Immature natural killer cell (primary cell): ENCODE measurements around the gene PIK3R1. TPM values are rescaled to one million over a fixed set of nuclear protein-coding genes. Genes with fewer than 3 reads are reported as not detected.

Experiments
- DNase-seq, 3 donors: peaks; one replicate each; pipeline ENCODE4 v3.0.0; 2022; ENCODE audit warnings: mixed read lengths in 1 of 3
- H3K27ac Mint-ChIP-seq, 6 donors: one replicate each; pipeline ENCODE4 v1.8.0; 2020; ENCODE audit warnings: mixed read lengths in 6 of 6, mild to moderate bottlenecking in 5 of 6, inconsistent platforms in 4 of 6, moderate library complexity in 3 of 6
- H3K27me3 Mint-ChIP-seq, 3 donors: one replicate each; pipeline ENCODE4 v1.8.0; 2020 to 2021; ENCODE audit warnings: low read depth in 3 of 3, mild to moderate bottlenecking in 3 of 3, mixed read lengths in 3 of 3, moderate library complexity in 3 of 3, inconsistent platforms in 1 of 3
- H3K36me3 Mint-ChIP-seq, 3 donors: one replicate each; pipeline ENCODE4 v1.8.0; 2020; ENCODE audit warnings: mixed read lengths in 3 of 3, inconsistent platforms in 2 of 3, mild to moderate bottlenecking in 2 of 3
- H3K4me1 Mint-ChIP-seq, 2 donors: one replicate each; pipeline ENCODE4 v1.8.0; 2020; ENCODE audit warnings: inconsistent platforms in 2 of 2, mild to moderate bottlenecking in 2 of 2, mixed read lengths in 2 of 2, moderate library complexity in 1 of 2
- H3K4me3 Mint-ChIP-seq, 5 donors: one replicate each; pipeline ENCODE4 v1.8.0; 2020; ENCODE audit warnings: mild to moderate bottlenecking in 5 of 5, mixed read lengths in 5 of 5, inconsistent platforms in 3 of 5, moderate library complexity in 3 of 5
- H3K9me3 Mint-ChIP-seq, 6 donors: one replicate each; pipeline ENCODE4 v1.8.0; 2020; ENCODE audit warnings: mild to moderate bottlenecking in 6 of 6, mixed read lengths in 6 of 6, inconsistent platforms in 4 of 6, moderate library complexity in 3 of 6
- polyA plus RNA-seq, 3 donors: library from polyadenylated mRNA; unstranded; fragments of 300-500 nt; fragmentation: Illumina TruSeq; gene quantifications; one replicate each; pipeline ENCODE4 v1.2.3, GENCODE V29; 2021

Gene PIK3R1
- polyA plus RNA-seq, 3 donors from 2014 or later, result 62.7 to 80.0 (median 66.8) TPM

GRCh38 chr5:68214482-68215207, 911 bp upstream of the PIK3R1 start:
- H3K27ac Mint-ChIP-seq, result peak overlapping the region; percentile 84 to 95 (median 93)
- H3K27me3 Mint-ChIP-seq, result peaks cover 0 to 10% (median 5%) of the 10 kb centered on the region in 3 donors

GRCh38 chr5:68215898-68216244, 315 bp downstream of the PIK3R1 start:
- H3K27me3 Mint-ChIP-seq, result peaks cover 0 to 10% (median 3%) of the 10 kb centered on the region in 3 donors
- H3K27ac Mint-ChIP-seq, result peak overlapping the region in 4 of 6 donors; percentile 69 to 95 (median 89)
- H3K9me3 Mint-ChIP-seq, result no peaks in the 10 kb centered on the region
- no peak for DNase-seq
- peaks cover 0 to 7% (median 4%) of the 10 kb centered on the region in 3 donors for H3K36me3 Mint-ChIP-seq
- H3K4me1 Mint-ChIP-seq, result peaks cover 48 to 55% of the 10 kb centered on the region in 2 donors
- H3K4me3 Mint-ChIP-seq, result peak overlapping the region; percentile 87 to 94 (median 92)

More at GRCh38 chr5:68214482-68215207, 911 bp upstream of the PIK3R1 start:
- no peaks in the 10 kb centered on the region for H3K9me3 Mint-ChIP-seq
- peaks cover 40 to 42% of the 10 kb centered on the region in 2 donors for H3K4me1 Mint-ChIP-seq
- peaks cover 0 to 7% (median 4%) of the 10 kb centered on the region in 3 donors for H3K36me3 Mint-ChIP-seq
- H3K4me3 Mint-ChIP-seq, result peak overlapping the region; percentile 86 to 94 (median 90)
- no peak for DNase-seq

- Mint-ChIP-seq H3K36me3 (peaks cover 0 to 3% (median 0%) of the 10 kb centered on the region in 3 donors), H3K4me1 (peaks cover 53 to 58% of the 10 kb centered on the region in 2 donors), H3K4me3 (peak overlapping the region; percentile 87 to 94 (median 92)), H3K27me3 (peaks cover 0 to 10% (median 3%) of the 10 kb centered on the region in 3 donors), H3K9me3 (no peaks in the 10 kb centered on the region), H3K27ac (peak overlapping the region; percentile 83 to 94 (median 88))
- peak; percentile 69 to 71 (median 70) for DNase-seq
Observed at GRCh38 chr5:68216245-68217046, 890 bp downstream of the PIK3R1 start.

GRCh38 chr5:68217047-68217355, 1.4 kb downstream of the PIK3R1 start:
- Mint-ChIP-seq H3K27me3 (peaks cover under 1 to 10% (median 3%) of the 10 kb centered on the region in 3 donors), H3K27ac (peak overlapping the region; percentile 83 to 94 (median 88)), H3K9me3 (no peaks in the 10 kb centered on the region), H3K4me1 (peaks cover 58 to 64% of the 10 kb centered on the region in 2 donors), H3K4me3 (peak overlapping the region; percentile 87 to 94 (median 92)), H3K36me3 (no peaks in the 10 kb centered on the region)
- no peak for DNase-seq

GRCh38 chr5:68217528-68217927, 2.0 kb downstream of the PIK3R1 start:
- no peak for DNase-seq
- Mint-ChIP-seq H3K27ac (peak overlapping the region; percentile 83 to 94 (median 88)), H3K9me3 (peaks cover 0 to 2% (median 0%) of the 10 kb centered on the region in 6 donors), H3K4me3 (peak overlapping the region; percentile 87 to 94 (median 92)), H3K36me3 (no peaks in the 10 kb centered on the region), H3K4me1 (peaks cover 63 to 69% of the 10 kb centered on the region in 2 donors), H3K27me3 (peaks cover 3 to 10% (median 3%) of the 10 kb centered on the region in 3 donors)

GRCh38 chr5:68219161-68219816, 3.7 kb downstream of the PIK3R1 start:
- peak overlapping the region; percentile 58 to 94 (median 90) for H3K4me3 Mint-ChIP-seq
- H3K36me3 Mint-ChIP-seq, result no peaks in the 10 kb centered on the region
- peaks cover 0 to 2% (median 0%) of the 10 kb centered on the region in 6 donors for H3K9me3 Mint-ChIP-seq
- DNase-seq, result no peak
- H3K27ac Mint-ChIP-seq, result peak overlapping the region in 4 of 6 donors; percentile 19 to 59 (median 34)
- peaks cover 75 to 80% of the 10 kb centered on the region in 2 donors for H3K4me1 Mint-ChIP-seq
- H3K27me3 Mint-ChIP-seq, result peaks cover 3 to 7% (median 3%) of the 10 kb centered on the region in 3 donors

- Mint-ChIP-seq H3K4me3 (peak overlapping the region in 3 of 5 donors; percentile 8 to 53 (median 52)), H3K9me3 (peaks cover 0 to 2% (median 0%) of the 10 kb centered on the region in 6 donors), H3K27ac (peak overlapping the region in 2 of 6 donors; percentile 14 to 54), H3K27me3 (peaks cover under 1 to 3% (median 1%) of the 10 kb centered on the region in 3 donors), H3K36me3 (no peaks in the 10 kb centered on the region), H3K4me1 (peaks cover 81 to 86% of the 10 kb centered on the region in 2 donors)
- DNase-seq, result no peak
Observed at GRCh38 chr5:68220260-68220659, 4.7 kb downstream of the PIK3R1 start.

GRCh38 chr5:68220914-68221313, 5.4 kb downstream of the PIK3R1 start:
- Mint-ChIP-seq H3K27me3 (peaks cover 0 to 3% (median 2%) of the 10 kb centered on the region in 3 donors), H3K4me3 (no peak overlapping the region), H3K27ac (no peak overlapping the region), H3K4me1 (peaks cover 88 to 93% of the 10 kb centered on the region in 2 donors), H3K9me3 (peaks cover 0 to 2% (median 0%) of the 10 kb centered on the region in 6 donors), H3K36me3 (no peaks in the 10 kb centered on the region)
- DNase-seq, result no peak

- H3K4me3 Mint-ChIP-seq, result no peak overlapping the region
- H3K36me3 Mint-ChIP-seq, result peaks cover 0 to 2% (median 2%) of the 10 kb centered on the region in 3 donors
- peaks cover 0 to 3% (median 2%) of the 10 kb centered on the region in 3 donors for H3K27me3 Mint-ChIP-seq
- H3K4me1 Mint-ChIP-seq, result peaks cover 92 to 98% of the 10 kb centered on the region in 2 donors
- H3K9me3 Mint-ChIP-seq, result peaks cover 0 to 2% (median 0%) of the 10 kb centered on the region in 6 donors
- DNase-seq, result no peak
- H3K27ac Mint-ChIP-seq, result no peak overlapping the region
Observed at GRCh38 chr5:68221488-68221887, 5.9 kb downstream of the PIK3R1 start.

GRCh38 chr5:68222310-68222709, 6.8 kb downstream of the PIK3R1 start:
- Mint-ChIP-seq H3K27me3 (peaks cover 0 to 3% (median 2%) of the 10 kb centered on the region in 3 donors), H3K4me3 (peak overlapping the region in 4 of 5 donors; percentile 8 to 33 (median 15)), H3K4me1 (peaks cover 92 to 98% of the 10 kb centered on the region in 2 donors), H3K27ac (peak overlapping the region in 3 of 6 donors; percentile 24 to 71 (median 63)), H3K36me3 (peaks cover 0 to 9% (median 5%) of the 10 kb centered on the region in 3 donors), H3K9me3 (peaks cover 0 to 2% (median 0%) of the 10 kb centered on the region in 6 donors)
- DNase-seq, result no peak

- peak overlapping the region in 4 of 6 donors; percentile 45 to 71 (median 58) for H3K27ac Mint-ChIP-seq
- H3K4me3 Mint-ChIP-seq, result peak overlapping the region in 3 of 5 donors; percentile 22 to 26 (median 25)
- peaks cover 0 to 11% (median 5%) of the 10 kb centered on the region in 3 donors for H3K36me3 Mint-ChIP-seq
- peaks cover 0 to 3% (median 2%) of the 10 kb centered on the region in 3 donors for H3K27me3 Mint-ChIP-seq
- H3K9me3 Mint-ChIP-seq, result peaks cover 0 to 2% (median 0%) of the 10 kb centered on the region in 6 donors
- DNase-seq, result no peak
- H3K4me1 Mint-ChIP-seq, result peaks cover 92 to 98% of the 10 kb centered on the region in 2 donors
Observed at GRCh38 chr5:68222824-68223354, 7.3 kb downstream of the PIK3R1 start.

- Mint-ChIP-seq H3K9me3 (peaks cover 0 to 2% (median 0%) of the 10 kb centered on the region in 6 donors), H3K36me3 (peaks cover 0 to 13% (median 5%) of the 10 kb centered on the region in 3 donors), H3K27ac (peak overlapping the region in 4 of 6 donors; percentile 26 to 83 (median 40)), H3K4me1 (peaks cover 86 to 97% of the 10 kb centered on the region in 2 donors), H3K4me3 (peak overlapping the region in 3 of 5 donors; percentile 5 to 68 (median 26)), H3K27me3 (peaks cover 0 to 3% (median 2%) of the 10 kb centered on the region in 3 donors)
- DNase-seq, result no peak
Observed at GRCh38 chr5:68223904-68224303, 8.3 kb downstream of the PIK3R1 start.
